Measurements from ENCODE around the gene LRRC40. TPM values are rescaled to one million over a fixed set of nuclear protein-coding genes. Genes with fewer than 3 reads are reported as not detected.

Gene LRRC40
- total and polyA plus RNA-seq, 9 of the 15 experiments (the other 6 are each of a cell fraction or from before 2014, with no cell fraction given) = 16.1 to 36.2 (median 30.9) TPM

DNA sequence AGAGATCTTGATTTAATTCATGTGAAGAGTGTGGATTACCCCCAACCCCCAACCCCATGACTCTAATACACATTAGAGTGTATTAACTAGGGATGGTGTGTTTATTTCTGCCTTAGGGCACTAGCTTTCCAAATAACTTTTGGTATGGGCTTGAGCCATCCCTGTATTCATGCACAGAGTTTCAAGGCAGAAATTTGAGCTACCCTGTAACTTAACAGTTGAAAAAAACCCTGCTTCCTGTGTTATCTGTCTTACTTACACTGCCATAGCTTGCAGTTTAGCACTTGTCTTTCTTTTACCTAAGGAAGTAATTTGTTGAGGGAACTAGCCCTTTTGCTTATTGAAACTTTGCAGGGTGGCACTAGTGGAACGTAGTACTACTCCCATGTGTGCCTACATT, 22.1 kb upstream of the LRRC40 start:
- Histone ChIP-seq H3K36me3 (ENCODE audit: control insufficient read depth, insufficient read depth, low read length) (peaks cover 97% of the 10 kb centered on the region), H3K9me3 (replicated peaks; ENCODE audit: control insufficient read depth, insufficient read depth, low read depth, low read length) (no peaks in the 10 kb centered on the region), H4K20me1 (replicated peaks; ENCODE audit: control insufficient read depth, insufficient read depth, low read length) (peaks cover 14% of the 10 kb centered on the region; the same call in 1 of the 2 replicates), H3K4me2 (ENCODE audit: insufficient read depth, low read length) (no peak overlapping the region), H3K79me2 (ENCODE audit: control insufficient read depth, insufficient read depth, low read length) (peaks cover 90% of the 10 kb centered on the region), H2AFZ (ENCODE audit: low read depth, low read length) (no peak overlapping the region), H3K4me3 (no peak overlapping the region), H3K9me1 (ENCODE audit: control insufficient read depth, insufficient read depth, low read length) (no peaks in the 10 kb centered on the region), H3K4me1 (replicated peaks in 1 of 2; ENCODE audit: control insufficient read depth in 2 of 2, insufficient read depth in 2 of 2, low read length in 2 of 2) (peaks cover 0 to 16% of the 10 kb centered on the region in 2 experiments; a peak in 2 of 5 replicates), H3K27ac (ENCODE audit: extremely low read depth, low read depth, low read length) (no peak overlapping the region), H3K27me3 (ENCODE audit: control insufficient read depth in 2 of 2, insufficient read depth in 2 of 2, low read length in 2 of 2) (no peaks in the 10 kb centered on the region), H3K9ac (ENCODE audit: insufficient read depth in 1 of 2, low read depth in 2 of 2, low read length in 2 of 2) (no peak overlapping the region)
- BruUV-seq (replicated peaks) = no TSS peak
- ATAC-seq (peak; percentile 72), DNase-seq (ENCODE audit: extremely low read depth in 1 of 4, low spot score in 3 of 4) (peak in 1 of 4 experiments; percentile 9), FAIRE-seq (no peak)
- WGBS (ENCODE audit: insufficient coverage, low coverage, missing lambda C conversion rate) = 65% methylated on average over 1 of the region's 1 CpG
- in situ Hi-C loops (cut with MboI) (no loop called here), intact Hi-C loops (cut with micrococcal nuclease) (loop anchor here (5.0 kb wide), 1 partner anchor 195 kb away; no protein-coding TSS in a partner anchor)
- POLR2A ChIA-PET = interaction anchor here (0.8 to 1.9 kb wide), 5 partner anchors 8 to 187 kb away, joined by 3 to 7 read pairs (median 4); partner anchors contain the start of genes ANKRD13C and LRRC40
- TF ChIP-seq ZNF324 (CRISPR knock-in tag; IDR thresholded peaks at IDR 0.05) (peak; percentile 81), HMG20B (CRISPR knock-in tag; IDR thresholded peaks at IDR 0.05) (no peak), ZNF699 (CRISPR knock-in tag; IDR thresholded peaks at IDR 0.05; ENCODE audit: insufficient replicate concordance) (no peak)
- CTCF ChIA-PET (ENCODE audit: low intra/inter-chr PET ratio) = no interaction called here

DNA sequence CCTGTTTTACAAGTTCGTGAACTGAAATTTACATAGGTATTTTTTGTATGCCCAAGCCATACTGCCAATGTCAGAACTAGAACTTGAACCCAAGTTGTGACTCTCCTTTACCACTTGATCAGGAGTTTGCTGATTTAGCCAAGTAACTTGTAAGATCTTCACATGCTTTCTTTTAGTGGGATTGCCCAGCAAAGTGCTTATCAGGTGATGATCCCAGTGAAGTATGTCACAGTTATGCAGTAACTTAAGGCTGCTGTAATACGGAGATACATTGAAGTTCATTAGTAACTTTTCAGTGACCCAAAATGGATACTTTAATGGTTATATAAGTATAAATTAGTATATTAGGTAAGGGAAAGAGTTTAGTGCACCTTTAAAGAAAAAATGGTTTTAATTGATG, 19.6 kb upstream of the LRRC40 start:
- Histone ChIP-seq H3K4me3 (no peak overlapping the region), H3K9me3 (replicated peaks; ENCODE audit: control insufficient read depth, insufficient read depth, low read depth, low read length) (no peaks in the 10 kb centered on the region), H2AFZ (ENCODE audit: low read depth, low read length) (no peak overlapping the region), H3K4me2 (ENCODE audit: insufficient read depth, low read length) (no peak overlapping the region; the same call in 1 of the 2 replicates), H3K27ac (ENCODE audit: extremely low read depth, low read depth, low read length) (no peak overlapping the region), H3K79me2 (ENCODE audit: control insufficient read depth, insufficient read depth, low read length) (peaks cover 97% of the 10 kb centered on the region), H4K20me1 (replicated peaks; ENCODE audit: control insufficient read depth, insufficient read depth, low read length) (peaks cover 14% of the 10 kb centered on the region; the same call in 1 of the 2 replicates), H3K36me3 (ENCODE audit: control insufficient read depth, insufficient read depth, low read length) (peaks cover 81% of the 10 kb centered on the region), H3K9me1 (ENCODE audit: control insufficient read depth, insufficient read depth, low read length) (no peaks in the 10 kb centered on the region), H3K27me3 (ENCODE audit: control insufficient read depth in 2 of 2, insufficient read depth in 2 of 2, low read length in 2 of 2) (no peaks in the 10 kb centered on the region), H3K4me1 (replicated peaks in 1 of 2; ENCODE audit: control insufficient read depth in 2 of 2, insufficient read depth in 2 of 2, low read length in 2 of 2) (peaks cover 8 to 18% of the 10 kb centered on the region in 2 experiments; a peak in 4 of 5 replicates), H3K9ac (ENCODE audit: insufficient read depth in 1 of 2, low read depth in 2 of 2, low read length in 2 of 2) (no peak overlapping the region)
- in situ Hi-C loops (cut with MboI) = no loop called here
- ChIA-PET CTCF (ENCODE audit: low intra/inter-chr PET ratio) (no interaction called here), POLR2A (no interaction called here)
- ATAC-seq (no peak), DNase-seq (ENCODE audit: extremely low read depth in 1 of 4, low spot score in 3 of 4) (no peak), FAIRE-seq (no peak)
- intact Hi-C loops (cut with micrococcal nuclease) = loop anchor here (5.0 kb wide), 2 partner anchors 187 to 193 kb away; partner anchors contain the start of gene CTH
- WGBS (ENCODE audit: insufficient coverage, low coverage, missing lambda C conversion rate) = 93% methylated on average over 2 of the region's 2 CpGs
- no TSS peak for BruUV-seq (replicated peaks)
- TF ChIP-seq PRMT5 (CRISPR knock-in tag; IDR thresholded peaks at IDR 0.05) = no peak
- no peak for TF ChIP-seq CCNT2 (IDR thresholded peaks at IDR 0.05; ENCODE audit: borderline replicate concordance, extremely low read depth, insufficient read length, low read depth, low read length)
- TF ChIP-seq ESRRA (IDR thresholded peaks at IDR 0.05; ENCODE audit: borderline replicate concordance, low read depth) = no peak
- TF ChIP-seq SMARCA5 (IDR thresholded peaks at IDR 0.05) = no peak
- TF ChIP-seq, protein P1, sequence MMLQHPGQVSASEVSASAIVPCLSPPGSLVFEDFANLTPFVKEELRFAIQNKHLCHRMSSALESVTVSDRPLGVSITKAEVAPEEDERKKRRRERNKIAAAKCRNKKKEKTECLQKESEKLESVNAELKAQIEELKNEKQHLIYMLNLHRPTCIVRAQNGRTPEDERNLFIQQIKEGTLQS (IDR thresholded peaks at IDR 0.05) = no peak
- TF ChIP-seq, protein P1 (CRISPR knock-in tag; conservative IDR thresholded peaks at IDR 0.05) = no peak
- TF ChIP-seq MYBL2 (IDR thresholded peaks at IDR 0.05; ENCODE audit: low read depth) = no peak
- no peak for TF ChIP-seq MYBL2 (CRISPR knock-in tag; IDR thresholded peaks at IDR 0.05; ENCODE audit: borderline replicate concordance)
- no peak for TF ChIP-seq SMAD1 (IDR thresholded peaks at IDR 0.05; ENCODE audit: low read depth, low read length, partially characterized antibody)
- TF ChIP-seq TCF7 (IDR thresholded peaks at IDR 0.05; ENCODE audit: borderline replicate concordance) = no peak
- TF ChIP-seq KDM1A (IDR thresholded peaks at IDR 0.05) = no peak
- TF ChIP-seq NR1H2 (CRISPR knock-in tag; IDR thresholded peaks at IDR 0.05) = no peak
- no peak for TF ChIP-seq XRCC5 (IDR thresholded peaks at IDR 0.05; ENCODE audit: low read depth, low read length)
- TF ChIP-seq FOXP1 (CRISPR knock-in tag; IDR thresholded peaks at IDR 0.05) = no peak
